Activated CD8-positive, alpha-beta memory T cell treated with anti-CD3 and anti-CD28 coated beads, Interleukin-2, amount 50 U/mL, for 48 hours (primary cell): ENCODE data around the gene MB21D2.
"Not testable (repeated sequence)": the region's sequence is repeated elsewhere in the genome, so short reads cannot be mapped to it uniquely, and the experiment has no call there.

Experiments used
- DNase-seq: peaks from one replicate; pipeline ENCODE4 v3.0.0-alpha.2; 2020

Gene MB21D2

GRCh38 chr3:192794216-192794615, 123.4 kb downstream of the MB21D2 start:
- no peak for DNase-seq

- DNase-seq, result not testable (repeated sequence)
Measured at GRCh38 chr3:192788816-192789515, 128.7 kb downstream of the MB21D2 start.

- DNase-seq, result no peak
Measured at GRCh38 chr3:192778508-192778907, 139.1 kb downstream of the MB21D2 start.

- not testable (repeated sequence) for DNase-seq
Measured at GRCh38 chr3:192774341-192774740, 143.3 kb downstream of the MB21D2 start.

GRCh38 chr3:192772240-192772894, 145.3 kb downstream of the MB21D2 start:
- DNase-seq, result no peak

GRCh38 chr3:192758654-192759053, 159.0 kb downstream of the MB21D2 start:
- DNase-seq, result no peak

- no peak for DNase-seq
Measured at GRCh38 chr3:192751148-192751547, 166.5 kb downstream of the MB21D2 start.

GRCh38 chr3:192750201-192750600, 167.5 kb downstream of the MB21D2 start:
- DNase-seq, result no peak

- DNase-seq, result no peak
Measured at GRCh38 chr3:192747746-192748145, 169.9 kb downstream of the MB21D2 start.

- no peak for DNase-seq
Measured at GRCh38 chr3:192747145-192747544, 170.5 kb downstream of the MB21D2 start.
